Activated naive CD4-positive, alpha-beta T cell treated with anti-CD3 and anti-CD28 coated beads, Interleukin-2, amount 50 U/mL, for 72 hours (primary cell): ENCODE data around the gene COMMD6. TPM values are rescaled to one million over a fixed set of nuclear protein-coding genes. Genes with fewer than 3 reads are reported as not detected.

Experiments used
- ATAC-seq, 2 donors: fragments of 150-1000 bp; cut with Tn5 transposase; 2 replicates each; pipeline ENCODE4 v1.10.0; 2021; ENCODE audit warnings: mild to moderate bottlenecking in 2 of 2, moderate library complexity in 2 of 2
- DNase-seq, 2 donors: peaks; one replicate each; pipeline ENCODE4 v3.0.0; 2021 to 2022; ENCODE audit warnings: low spot score in 2 of 2
- H3K27ac Mint-ChIP-seq, 2 donors: one replicate each; pipeline ENCODE4 v1.8.0; 2022; ENCODE audit warnings: mild to moderate bottlenecking in 2 of 2, mixed read lengths in 2 of 2
- H3K36me3 Mint-ChIP-seq, 2 donors: one replicate each; pipeline ENCODE4 v1.8.0; 2022; ENCODE audit warnings: mixed read lengths in 2 of 2
- H3K9me3 Mint-ChIP-seq, 2 donors: one replicate each; pipeline ENCODE4 v1.8.0; 2022; ENCODE audit warnings: mixed read lengths in 2 of 2
- total RNA-seq, 2 donors: library from RNA; stranded (reverse); gene quantifications; one replicate each; pipeline ENCODE4 v1.2.3, GENCODE V29; 2022

The COMMD6 gene
- total RNA-seq = 100 to 1,000 TPM; 103 to 129 TPM

DNA sequence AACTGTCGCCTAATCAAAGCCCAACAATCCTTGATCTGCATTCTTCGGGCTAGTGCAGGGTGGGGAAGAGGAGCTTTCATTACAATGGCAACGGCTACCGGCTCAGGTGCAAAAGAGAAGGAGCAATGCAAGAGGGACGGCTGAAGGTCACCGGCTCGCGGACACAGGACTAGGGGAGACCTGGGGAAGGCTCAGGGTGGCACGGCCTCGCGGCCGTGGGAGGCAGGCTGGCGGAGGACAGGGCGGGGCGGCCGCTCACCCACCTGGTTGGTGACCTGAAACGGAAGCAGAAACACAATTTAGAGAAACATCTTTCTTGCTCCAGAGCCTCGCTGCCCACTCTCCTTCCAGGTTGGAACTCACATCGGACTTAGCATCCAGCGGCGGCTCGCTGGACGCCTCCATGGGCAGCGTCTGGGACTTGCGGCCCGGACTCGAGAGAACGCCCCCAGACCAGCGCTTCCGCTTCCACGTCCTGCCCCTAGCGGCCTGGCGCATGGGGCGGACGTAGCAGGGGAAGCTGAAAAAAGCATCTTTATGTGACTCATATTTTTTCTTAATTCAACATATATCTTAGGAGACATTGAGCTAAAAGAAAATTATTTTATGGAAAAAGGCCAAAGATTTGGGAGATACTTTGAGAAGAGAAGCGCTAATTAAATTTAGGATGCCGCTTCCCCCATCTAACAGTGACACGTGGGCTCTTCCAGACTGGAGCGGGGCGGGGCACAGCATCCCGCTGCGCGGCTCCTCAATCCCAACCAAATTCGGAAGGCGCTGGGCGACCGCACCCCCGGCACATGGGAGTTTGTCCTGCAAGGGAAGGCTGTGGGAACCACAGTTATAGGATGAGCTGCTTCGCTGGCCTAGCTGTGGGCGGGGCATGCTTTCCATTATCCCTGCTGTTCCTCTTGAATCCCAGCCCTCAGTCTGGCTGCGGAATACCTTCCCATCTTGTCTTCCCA lies at the start of gene COMMD6:
COMMD6 (minus strand) TSS at position 441 of the 965 bp plus-strand sequence; CDS start at position 405, 36 bp downstream.
- Mint-ChIP-seq H3K27ac (peak within 1 kb of the TSS; percentile 96 to 97), H3K9me3 (no peaks in the 10 kb centered on the region), H3K36me3 (peaks cover 12 to 27% of the 10 kb centered on the region in 2 donors)
- ATAC-seq (peak; percentile 94 to 96), DNase-seq (peak; percentile 71 to 77)

DNA sequence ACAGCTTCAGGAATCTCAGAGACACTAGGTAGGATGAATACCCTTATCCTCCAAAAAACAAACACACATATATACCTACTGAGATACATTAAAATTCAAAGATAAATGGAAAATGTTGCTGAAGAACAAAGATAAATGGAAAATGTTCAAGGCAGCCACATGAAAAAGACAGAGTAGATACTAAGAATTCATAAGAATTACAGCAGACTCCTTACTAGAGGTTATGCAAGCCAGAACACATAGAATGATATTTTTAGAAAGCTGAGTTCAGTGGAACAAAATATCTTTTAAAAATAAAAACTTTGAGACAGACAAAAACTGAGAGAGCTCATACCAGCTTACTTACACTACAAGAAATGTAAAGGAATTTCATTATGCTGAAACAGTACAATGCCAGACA lies 47.5 kb upstream of the COMMD6 start:
- H3K27ac Mint-ChIP-seq = no peak overlapping the region
- ATAC-seq (no peak), DNase-seq (no peak)
- H3K9me3 Mint-ChIP-seq = peaks cover 13 to 16% of the 10 kb centered on the region in 2 donors
- peaks cover 31 to 39% of the 10 kb centered on the region in 2 donors for H3K36me3 Mint-ChIP-seq

DNA sequence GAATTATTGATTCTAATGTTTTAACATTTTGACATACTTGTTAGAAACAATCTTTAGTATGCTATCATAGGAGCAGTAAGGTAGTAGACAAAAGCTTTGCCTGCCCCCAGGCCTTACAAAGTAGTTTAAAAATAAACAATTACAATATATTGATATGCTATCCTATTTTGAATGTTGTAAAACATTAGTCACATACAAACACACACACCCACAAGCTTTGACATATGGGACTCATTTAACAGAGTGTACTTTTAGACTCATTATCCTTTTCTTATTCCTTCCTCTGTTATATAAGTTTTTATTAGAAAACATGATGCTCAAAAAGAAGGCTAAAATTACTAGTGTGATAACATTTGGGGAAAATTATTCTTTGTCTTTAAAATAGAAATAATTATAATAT lies 45.5 kb upstream of the COMMD6 start:
- Mint-ChIP-seq H3K27ac (no peak overlapping the region), H3K36me3 (peaks cover 26 to 33% of the 10 kb centered on the region in 2 donors), H3K9me3 (peaks cover 12 to 13% of the 10 kb centered on the region in 2 donors)
- ATAC-seq = no peak
- DNase-seq = no peak

DNA sequence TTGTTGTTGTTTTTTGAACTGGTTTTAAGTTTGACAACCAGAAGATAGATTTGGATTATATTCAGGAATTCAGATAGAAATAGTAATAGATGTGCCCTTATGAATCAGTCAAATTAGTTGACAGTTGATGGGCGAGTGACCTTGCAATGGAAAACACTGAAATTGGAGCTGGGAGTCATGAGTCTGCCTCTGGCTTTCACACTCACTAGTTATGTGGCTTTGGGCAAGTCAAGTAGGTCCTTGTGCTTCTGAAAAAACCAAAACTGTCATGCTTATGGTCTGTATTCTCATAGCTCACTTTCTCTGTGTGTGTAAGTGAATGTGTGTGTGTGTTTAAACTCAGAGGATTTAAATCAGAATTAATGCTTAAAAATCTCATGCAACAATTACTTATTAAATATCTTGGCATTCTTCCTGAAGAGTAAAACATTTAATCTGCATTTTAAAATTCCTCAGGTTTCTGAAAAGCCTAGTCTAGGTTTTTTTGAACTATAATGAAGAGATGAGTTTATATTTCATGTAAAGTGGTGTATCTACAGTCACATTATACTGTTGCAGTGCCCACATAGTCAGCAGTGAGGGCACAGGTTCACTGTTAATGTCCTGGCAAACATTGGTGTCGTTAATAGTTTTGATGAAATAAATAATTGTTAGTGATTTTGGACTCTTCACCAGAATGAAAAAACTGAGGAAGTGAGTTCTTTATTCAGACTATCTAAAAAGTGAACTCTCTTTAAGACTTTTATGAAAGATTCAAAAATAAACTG lies 44.4 kb upstream of the COMMD6 start:
- DNase-seq (no peak), ATAC-seq (peak in 1 of 2 donors; percentile 26)
- peaks cover 12 to 13% of the 10 kb centered on the region in 2 donors for H3K9me3 Mint-ChIP-seq
- H3K36me3 Mint-ChIP-seq = peaks cover 26 to 33% of the 10 kb centered on the region in 2 donors
- no peak overlapping the region for H3K27ac Mint-ChIP-seq

DNA sequence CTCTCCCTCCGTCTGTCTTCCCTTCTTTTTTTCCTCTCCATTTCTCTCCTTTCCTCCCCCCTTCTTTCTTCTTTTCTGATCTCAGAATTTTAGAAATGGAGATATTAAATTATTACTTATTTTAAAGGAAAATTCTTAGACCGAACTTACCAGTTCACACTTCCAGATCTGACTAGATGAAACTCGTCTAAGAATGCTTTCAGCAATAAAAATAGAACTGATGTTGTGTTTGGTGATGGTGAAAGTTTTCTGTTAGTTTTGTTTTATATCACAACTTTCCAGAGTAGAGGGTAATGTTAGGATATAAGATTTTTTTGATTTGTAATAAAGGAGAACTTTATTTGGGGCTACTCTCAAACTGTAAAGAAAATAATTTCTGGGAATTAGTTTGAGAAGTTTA lies 41.9 kb upstream of the COMMD6 start:
- no peak for DNase-seq
- peaks cover 9 to 11% of the 10 kb centered on the region in 2 donors for H3K9me3 Mint-ChIP-seq

DNA sequence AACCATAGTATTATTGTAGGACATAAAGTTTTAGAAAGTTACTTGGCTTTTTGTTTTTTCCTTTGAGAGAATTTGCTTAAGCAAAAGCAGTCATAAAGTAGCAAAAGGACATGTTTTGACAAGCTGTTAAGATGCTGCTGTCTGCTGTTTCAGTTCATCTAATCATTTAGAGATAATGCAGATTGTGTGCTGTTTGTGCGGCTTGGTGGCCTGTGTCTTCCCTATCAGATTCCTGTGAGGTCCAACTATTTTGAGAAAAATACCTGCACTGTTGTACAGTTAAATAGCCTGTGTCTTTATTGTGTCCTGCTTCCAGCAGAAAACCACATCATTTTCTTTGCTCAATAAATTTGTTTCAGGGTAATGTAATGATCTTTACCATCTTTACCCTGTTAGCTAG lies 31.9 kb upstream of the COMMD6 start:
- Mint-ChIP-seq H3K9me3 (no peaks in the 10 kb centered on the region), H3K27ac (no peak overlapping the region), H3K36me3 (peaks cover 29 to 31% of the 10 kb centered on the region in 2 donors)
- DNase-seq (no peak), ATAC-seq (no peak)

More for the DNA sequence above, 41.9 kb upstream of the COMMD6 start:
- peaks cover 22 to 34% of the 10 kb centered on the region in 2 donors for H3K36me3 Mint-ChIP-seq
- ATAC-seq = peak in 1 of 2 donors; percentile 30
- peak overlapping the region in 1 of 2 donors; percentile 83 for H3K27ac Mint-ChIP-seq

DNA sequence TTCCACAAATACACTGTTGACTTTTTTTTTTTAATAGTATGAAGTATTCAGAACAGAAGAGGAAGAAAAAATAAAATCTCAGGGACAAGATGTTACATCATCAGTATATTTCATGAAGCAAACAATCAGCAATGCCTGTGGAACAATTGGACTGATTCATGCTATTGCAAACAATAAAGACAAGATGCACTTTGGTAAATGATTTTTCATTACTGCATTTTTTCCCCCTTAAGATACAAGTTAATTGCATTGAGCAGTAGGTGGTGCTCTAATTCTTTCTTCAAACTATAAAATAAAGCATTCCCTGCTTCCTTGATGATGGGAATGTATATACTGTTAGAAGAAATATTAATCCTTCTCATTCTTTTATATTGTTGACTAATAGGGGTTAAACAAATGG lies 29.0 kb upstream of the COMMD6 start:
- DNase-seq (no peak), ATAC-seq (no peak)
- Mint-ChIP-seq H3K27ac (no peak overlapping the region), H3K9me3 (no peaks in the 10 kb centered on the region), H3K36me3 (peaks cover 7 to 13% of the 10 kb centered on the region in 2 donors)

DNA sequence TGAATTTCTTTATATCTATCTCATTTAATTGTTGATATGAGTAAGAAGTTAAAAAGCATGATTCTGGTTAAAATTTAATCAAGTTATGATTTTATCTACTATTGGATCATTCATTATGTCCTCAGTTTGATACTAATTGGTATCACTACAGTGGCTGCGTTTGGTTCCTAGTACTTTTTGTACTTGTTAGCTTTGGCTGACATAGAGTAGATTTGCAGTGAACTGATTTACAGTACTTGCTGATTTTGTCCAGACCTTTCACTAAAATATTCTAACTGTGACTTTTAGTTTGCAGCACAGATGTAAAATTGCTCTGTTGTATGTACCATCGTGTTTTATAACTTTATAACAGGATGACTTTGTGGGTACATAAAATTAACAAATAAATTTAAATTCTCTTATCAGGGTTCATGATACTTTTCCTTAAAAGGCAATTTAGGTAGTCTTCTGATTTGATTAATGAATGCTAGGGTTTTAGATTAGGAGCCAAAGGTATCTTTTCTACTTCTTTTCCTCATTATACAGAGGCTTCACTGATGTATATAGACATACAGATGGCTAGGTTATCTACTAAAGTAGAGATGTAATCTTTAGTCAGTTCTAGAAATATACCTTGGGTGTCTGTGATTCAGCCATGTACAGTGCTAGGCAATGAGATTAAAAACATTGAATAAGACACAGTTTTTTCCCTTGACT lies 20.7 kb upstream of the COMMD6 start:
- DNase-seq = no peak
- peaks cover 21 to 38% of the 10 kb centered on the region in 2 donors for H3K36me3 Mint-ChIP-seq
- peak overlapping the region in 1 of 2 donors; percentile 70 for H3K27ac Mint-ChIP-seq
- peak; percentile 53 to 54 for ATAC-seq
- H3K9me3 Mint-ChIP-seq = no peaks in the 10 kb centered on the region

DNA sequence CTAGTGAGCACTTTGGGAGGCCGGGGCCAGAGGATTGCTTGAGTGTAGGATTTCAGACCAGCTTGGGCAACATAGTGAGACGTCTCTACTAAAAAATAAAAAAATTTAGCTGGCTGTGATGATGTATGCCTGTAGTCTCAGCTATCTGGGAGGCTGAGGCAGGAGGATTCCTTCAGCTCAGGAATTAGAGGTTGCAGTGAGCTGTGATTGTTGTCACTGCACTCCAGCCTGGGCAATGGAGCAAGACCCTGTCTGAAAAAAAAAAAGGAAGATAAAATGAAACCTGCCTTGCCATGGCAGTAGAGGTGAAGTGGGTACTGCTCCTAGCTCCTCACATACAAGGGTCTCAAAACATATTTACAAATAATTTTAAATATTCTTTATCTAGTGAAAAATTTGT lies 19.3 kb upstream of the COMMD6 start:
- Mint-ChIP-seq H3K9me3 (no peaks in the 10 kb centered on the region), H3K27ac (no peak overlapping the region), H3K36me3 (peaks cover 24 to 38% of the 10 kb centered on the region in 2 donors)
- ATAC-seq (no peak), DNase-seq (no peak)

DNA sequence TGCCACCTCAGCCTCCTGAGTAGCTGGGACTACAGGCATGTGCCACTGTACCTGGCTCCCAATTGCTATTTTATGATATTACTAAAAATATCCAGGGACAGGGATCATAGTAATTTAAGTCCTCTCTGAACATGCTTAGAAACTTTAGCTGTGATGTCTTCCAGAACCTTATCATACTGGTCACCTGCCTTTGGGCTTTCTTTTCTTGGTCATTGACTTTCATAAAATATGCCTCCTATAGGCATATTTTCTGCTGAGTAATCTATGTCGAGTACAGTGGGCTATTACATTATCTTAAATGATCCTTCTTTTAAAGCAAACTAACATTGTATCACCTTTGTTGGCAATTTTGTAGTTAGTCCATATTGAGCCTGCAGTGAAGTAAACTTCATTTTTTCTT lies 18.2 kb upstream of the COMMD6 start:
- Mint-ChIP-seq H3K27ac (no peak overlapping the region), H3K9me3 (no peaks in the 10 kb centered on the region), H3K36me3 (peaks cover 25 to 41% of the 10 kb centered on the region in 2 donors)
- DNase-seq = no peak
- ATAC-seq = no peak

DNA sequence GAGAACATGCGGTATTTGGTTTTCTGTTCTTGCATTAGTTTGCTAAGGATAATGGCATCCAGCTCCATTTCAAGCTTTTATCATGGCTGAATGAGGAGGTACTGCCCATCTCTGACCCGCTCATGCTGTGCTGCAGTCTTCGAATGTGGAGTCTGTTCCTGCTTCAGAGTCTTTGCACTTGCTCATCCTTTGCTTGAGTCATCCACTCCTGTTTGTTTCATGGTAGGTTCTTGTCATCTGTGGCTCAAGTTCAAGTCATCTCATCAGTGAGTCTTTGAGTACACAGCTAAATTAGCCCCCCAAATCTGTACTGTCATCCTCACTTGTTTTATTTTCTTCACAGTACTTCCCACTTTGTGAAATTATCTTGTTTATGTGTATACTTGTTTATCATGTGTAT lies 17.3 kb upstream of the COMMD6 start:
- no peaks in the 10 kb centered on the region for H3K9me3 Mint-ChIP-seq
- H3K36me3 Mint-ChIP-seq = peaks cover 34 to 50% of the 10 kb centered on the region in 2 donors
- DNase-seq (no peak), ATAC-seq (peak; percentile 74 to 79)
- H3K27ac Mint-ChIP-seq = peak overlapping the region; percentile 3 to 37

DNA sequence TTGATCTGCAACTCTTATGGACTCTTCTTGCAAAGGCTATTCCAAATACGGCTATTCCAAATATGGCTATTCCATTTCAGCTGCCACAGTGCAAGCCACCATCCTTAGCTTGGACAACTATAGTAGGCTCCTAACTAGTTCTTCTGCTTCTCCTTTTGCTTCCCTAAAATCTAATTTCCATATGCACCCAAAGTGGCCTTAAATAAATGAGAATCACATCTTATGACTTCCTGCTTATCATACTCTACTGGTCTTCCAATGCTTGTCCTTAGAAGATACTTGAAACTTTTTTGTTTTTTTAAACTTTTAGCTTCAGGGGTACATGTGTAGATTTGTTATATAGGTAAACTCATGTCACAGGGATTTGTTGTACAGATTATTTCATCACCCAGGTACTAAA lies 16.8 kb upstream of the COMMD6 start:
- DNase-seq = no peak
- no peak for ATAC-seq
- Mint-ChIP-seq H3K27ac (peak overlapping the region in 1 of 2 donors; percentile 37), H3K9me3 (no peaks in the 10 kb centered on the region), H3K36me3 (peaks cover 35 to 50% of the 10 kb centered on the region in 2 donors)

DNA sequence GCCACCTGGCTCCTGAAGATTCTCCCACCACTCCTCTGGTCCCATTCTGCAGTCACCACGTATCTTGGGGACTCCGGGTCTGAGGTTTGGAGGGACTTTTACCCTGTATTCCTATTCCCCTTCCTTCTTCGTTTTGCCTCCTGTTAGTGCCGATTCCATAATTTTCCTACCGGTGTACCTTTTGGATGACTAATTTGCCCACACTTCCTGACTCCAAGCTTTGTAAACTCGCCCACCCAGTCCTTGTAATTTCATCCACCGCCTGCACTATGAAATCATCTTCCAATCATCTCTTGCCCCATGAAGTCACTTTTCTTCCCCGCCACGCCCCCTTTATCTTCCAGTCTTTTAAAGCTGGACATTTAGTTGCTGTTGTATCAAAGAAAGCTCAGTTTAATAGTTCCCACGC lies 12.5 kb upstream of the COMMD6 start:
- DNase-seq = peak in 1 of 2 donors; percentile 13
- Mint-ChIP-seq H3K27ac (peak overlapping the region; percentile 92 to 96), H3K9me3 (no peaks in the 10 kb centered on the region), H3K36me3 (peaks cover 30 to 37% of the 10 kb centered on the region in 2 donors)
- peak; percentile 7 to 33 for ATAC-seq

DNA sequence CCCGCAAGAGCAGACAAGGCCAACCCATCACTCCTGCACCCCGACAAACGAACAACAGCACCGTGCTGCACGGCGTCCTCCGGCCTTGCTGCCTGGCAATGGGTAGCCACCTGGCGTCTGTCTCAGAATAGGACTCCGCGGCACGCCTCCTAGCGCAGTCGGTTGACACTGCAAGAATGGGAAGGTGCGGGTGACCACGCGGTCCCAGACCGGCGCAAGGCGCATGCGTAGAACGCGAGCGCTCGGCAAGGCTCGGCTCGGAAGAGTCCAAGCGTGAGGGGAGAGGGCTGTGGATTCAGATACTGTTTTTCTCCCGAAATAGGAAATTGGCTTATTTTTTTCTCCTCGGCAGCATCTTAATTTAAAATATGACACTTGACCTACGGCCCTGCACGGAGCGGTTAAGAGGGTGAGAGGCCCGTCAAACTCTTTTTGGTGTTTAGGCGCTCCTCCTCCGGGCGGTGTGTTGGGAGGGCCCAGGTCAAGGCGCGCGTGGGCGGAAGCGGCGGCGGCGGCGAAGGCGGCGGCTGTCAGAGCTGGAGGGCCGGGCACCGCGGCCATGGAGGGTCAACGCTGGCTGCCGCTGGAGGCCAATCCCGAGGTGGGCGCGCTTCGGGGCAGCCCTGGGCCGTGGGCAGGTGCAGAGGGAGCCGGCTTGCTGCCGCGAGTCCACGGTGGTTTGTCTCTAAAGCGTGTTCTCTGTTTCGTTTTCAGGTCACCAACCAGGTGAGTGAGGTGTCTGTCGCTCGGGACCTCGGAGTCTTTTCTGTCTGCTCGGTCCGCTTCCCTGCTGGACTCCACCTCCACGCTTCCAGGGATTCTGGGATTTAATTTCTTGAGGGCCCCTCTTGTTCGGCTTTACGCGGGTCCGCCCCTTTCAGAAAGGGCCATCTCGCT lies 11.9 kb upstream of the COMMD6 start, which contains the start of gene UCHL3:
UCHL3 (plus strand) TSS at position 530 of the 897 bp plus-strand sequence; CDS start at position 560, 30 bp downstream.
- peaks cover 23 to 30% of the 10 kb centered on the region in 2 donors for H3K36me3 Mint-ChIP-seq
- peak; percentile 93 to 95 for ATAC-seq

DNA sequence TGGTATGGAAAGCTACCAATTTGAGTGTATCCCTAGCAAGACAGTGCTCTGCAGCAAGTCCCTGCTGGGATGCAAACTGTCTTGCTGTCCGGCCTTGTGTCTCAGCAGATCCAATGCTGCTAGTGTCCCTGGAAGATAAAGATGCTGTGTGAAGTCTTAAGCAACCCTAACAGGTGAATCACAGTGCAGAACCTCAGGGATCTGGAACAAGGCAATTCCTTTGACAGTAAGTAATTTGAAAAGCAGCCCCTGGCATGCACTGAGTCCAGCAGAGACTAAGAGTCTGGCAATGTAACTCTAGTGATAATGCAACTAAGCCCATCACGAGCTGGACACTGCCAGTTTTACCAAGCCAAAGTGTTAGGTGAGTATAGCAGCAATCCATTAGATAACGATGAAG lies 10.3 kb upstream of the COMMD6 start:
- no peak for DNase-seq
- Mint-ChIP-seq H3K27ac (no peak overlapping the region), H3K9me3 (no peaks in the 10 kb centered on the region), H3K36me3 (peaks cover 13 to 15% of the 10 kb centered on the region in 2 donors)
- ATAC-seq = no peak

More for the DNA sequence above, 11.9 kb upstream of the COMMD6 start, which contains the start of gene UCHL3:
- H3K27ac Mint-ChIP-seq = peak within 1 kb of the TSS; percentile 92 to 99
- peak; percentile 97 to 98 for DNase-seq
- H3K9me3 Mint-ChIP-seq = no peaks in the 10 kb centered on the region
